Liver (tissue), 9 donors: ENCODE results near the gene PTPRC. TPM values are rescaled to one million over a fixed set of nuclear protein-coding genes. Genes with fewer than 3 reads are reported as not detected.

ENCODE experiments used
- DNase-seq: peaks from one replicate; pipeline ENCODE4 v3.0.0-alpha.2; 2017; ENCODE audit warnings: low spot score
- H3K27ac ChIP-seq, 2 donors: one replicate each; pipeline ENCODE4 v1.7.0; 2013; ENCODE audit warnings: inconsistent platforms in 2 of 2, low read length in 2 of 2, control low read depth in 1 of 2, low read depth in 1 of 2, mild to moderate bottlenecking in 1 of 2
- H3K27me3 ChIP-seq, 4 donors: one replicate each; pipeline versions ENCODE4 v1.6.1 to v1.7.0; 2013; ENCODE audit warnings: low read length in 3 of 4, inconsistent platforms in 1 of 4, mild to moderate bottlenecking in 1 of 4, moderate library complexity in 1 of 4; ENCODE audit not compliant: control insufficient read depth in 4 of 4, insufficient read depth in 4 of 4
- H3K36me3 ChIP-seq, 4 donors: one replicate each; pipeline versions ENCODE4 v1.6.1 to v1.7.0; 2013; ENCODE audit warnings: low read length in 3 of 4, mild to moderate bottlenecking in 3 of 4, low read depth in 1 of 4, moderate library complexity in 1 of 4; ENCODE audit not compliant: control insufficient read depth in 4 of 4, insufficient read depth in 3 of 4
- H3K4me1 ChIP-seq, 4 donors: one replicate each; pipeline versions ENCODE4 v1.6.1 to v1.7.0; 2013; ENCODE audit warnings: low read length in 3 of 4, mild to moderate bottlenecking in 3 of 4, moderate library complexity in 1 of 4; ENCODE audit not compliant: control insufficient read depth in 4 of 4, insufficient read depth in 4 of 4
- H3K4me3 ChIP-seq, 3 donors: one replicate each; pipeline versions ENCODE4 v1.6.1 to v1.7.0; 2013; ENCODE audit warnings: low read length in 3 of 3, control low read depth in 1 of 3, low read depth in 1 of 3, mild to moderate bottlenecking in 1 of 3
- H3K9ac ChIP-seq, 2 donors: one replicate each; pipeline ENCODE4 v1.7.0; 2013; ENCODE audit warnings: low read length in 2 of 2, mild to moderate bottlenecking in 2 of 2, moderate library complexity in 2 of 2, control low read depth in 1 of 2, low read depth in 1 of 2
- H3K9me3 ChIP-seq, 4 donors: one replicate each; pipeline versions ENCODE4 v1.6.1 to v1.7.0; 2013; ENCODE audit warnings: low read length in 3 of 4; ENCODE audit not compliant: control insufficient read depth in 4 of 4
- ATF3 ChIP-seq: IDR thresholded peaks from 2 replicates; pipeline ENCODE4 v1.6.1; 2016; ENCODE audit warnings: antibody characterized with exemption
- EGR1 ChIP-seq, 2 donors: IDR thresholded peaks; 2 replicates each; pipeline ENCODE4 v1.6.1; 2016 to 2018; ENCODE audit warnings: antibody characterized with exemption in 2 of 2, low read depth in 2 of 2
- FOXA1 ChIP-seq: IDR thresholded peaks from 2 replicates; pipeline ENCODE4 v1.6.1; 2016; ENCODE audit warnings: antibody characterized with exemption
- FOXA2 ChIP-seq: IDR thresholded peaks from 2 replicates; pipeline ENCODE4 v1.6.1; 2016; ENCODE audit warnings: antibody characterized with exemption
- GABPA ChIP-seq, 2 donors: IDR thresholded peaks in 1 of 2; conservative IDR thresholded peaks in 1 of 2; 2 replicates each; pipeline ENCODE4 v1.6.1; 2016; ENCODE audit warnings: antibody characterized with exemption in 2 of 2, mild to moderate bottlenecking in 1 of 2, moderate library complexity in 1 of 2
- HNF4A ChIP-seq, 2 donors: conservative IDR thresholded peaks; 2 replicates each; pipeline ENCODE4 v1.6.1; 2016; ENCODE audit warnings: antibody characterized with exemption in 2 of 2, mild to moderate bottlenecking in 2 of 2
- HNF4G ChIP-seq: IDR thresholded peaks from 2 replicates; pipeline ENCODE4 v1.6.1; 2016; ENCODE audit warnings: antibody characterized with exemption
- JUND ChIP-seq, 2 donors: IDR thresholded peaks; 2 replicates each; pipeline ENCODE4 v1.6.1; 2016; ENCODE audit warnings: antibody characterized with exemption in 2 of 2
- MAX ChIP-seq: IDR thresholded peaks from 2 replicates; pipeline ENCODE4 v1.6.1; 2016; ENCODE audit warnings: antibody characterized with exemption
- NR2F2 ChIP-seq: IDR thresholded peaks from 2 replicates; pipeline ENCODE4 v1.6.1; 2016; ENCODE audit warnings: antibody characterized with exemption
- RAD21 ChIP-seq, 2 donors: IDR thresholded peaks; 2 replicates each; pipeline ENCODE4 v1.6.1; 2016; ENCODE audit warnings: antibody characterized with exemption in 2 of 2, mild to moderate bottlenecking in 2 of 2
- REST ChIP-seq: IDR thresholded peaks from 2 replicates; pipeline ENCODE4 v1.6.1; 2016; ENCODE audit warnings: antibody characterized with exemption, mild to moderate bottlenecking
- RXRA ChIP-seq, 2 donors: IDR thresholded peaks; 2 replicates each; pipeline ENCODE4 v1.6.1; 2017 to 2018; ENCODE audit warnings: antibody characterized with exemption in 2 of 2, mild to moderate bottlenecking in 1 of 2
- SP1 ChIP-seq: IDR thresholded peaks from 2 replicates; pipeline ENCODE4 v1.6.1; 2018; ENCODE audit warnings: antibody characterized with exemption, mild to moderate bottlenecking
- TAF1 ChIP-seq: conservative IDR thresholded peaks from 2 replicates; pipeline ENCODE4 v1.6.1; 2016; ENCODE audit warnings: antibody characterized with exemption, mild to moderate bottlenecking
- YY1 ChIP-seq: IDR thresholded peaks from 2 replicates; pipeline ENCODE4 v1.6.1; 2016; ENCODE audit warnings: antibody characterized with exemption, mild to moderate bottlenecking
- ZBTB33 ChIP-seq: IDR thresholded peaks from 2 replicates; pipeline ENCODE4 v1.6.1; 2016; ENCODE audit warnings: antibody characterized with exemption
- WGBS: extraction: QIAGEN DNeasy Blood & Tissue Kit; methylation state at CpG from one replicate; pipeline ENCODE4 v1.1.7; 2013; 5-methylcytosine and 5-hydroxymethylcytosine counted together
- polyA plus RNA-seq, 2 donors: library from polyadenylated mRNA; stranded (reverse) in 1 of 2; unstranded in 1 of 2; fragments of 200-250 nt in 1 of 2; fragments of >200 nt in 1 of 2; fragmentation: Nextera tagmentation in 1 of 2; extraction: Ambion mirVana in 1 of 2; gene quantifications; one replicate each; pipeline versions ENCODE4 v1.2.1 to v1.2.3, GENCODE V29; 2013 to 2015
- total RNA-seq, 2 donors: library from RNA; depleted of rRNA; stranded (reverse); fragments of >200 nt; gene quantifications; one replicate each; pipeline ENCODE4 v1.2.3, GENCODE V29; 2014
- TF ChIP-seq, protein P1 (sequence below): fragments of 150-350 bp; IDR thresholded peaks from 2 replicates; pipeline ENCODE4 v1.5.1; 2017; ENCODE audit warnings: improper control_type of control experiment, low read depth, low read length; ENCODE audit not compliant: missing input control
- donor health status: healthy.
- donor health status: healthy.
- donor health status: healthy.
- donor health status: healthy.
- donor health status: healthy.

Gene PTPRC
- total and polyA plus RNA-seq, 4 donors: 5.8 to 34.1 (median 16.2) TPM

DNA sequence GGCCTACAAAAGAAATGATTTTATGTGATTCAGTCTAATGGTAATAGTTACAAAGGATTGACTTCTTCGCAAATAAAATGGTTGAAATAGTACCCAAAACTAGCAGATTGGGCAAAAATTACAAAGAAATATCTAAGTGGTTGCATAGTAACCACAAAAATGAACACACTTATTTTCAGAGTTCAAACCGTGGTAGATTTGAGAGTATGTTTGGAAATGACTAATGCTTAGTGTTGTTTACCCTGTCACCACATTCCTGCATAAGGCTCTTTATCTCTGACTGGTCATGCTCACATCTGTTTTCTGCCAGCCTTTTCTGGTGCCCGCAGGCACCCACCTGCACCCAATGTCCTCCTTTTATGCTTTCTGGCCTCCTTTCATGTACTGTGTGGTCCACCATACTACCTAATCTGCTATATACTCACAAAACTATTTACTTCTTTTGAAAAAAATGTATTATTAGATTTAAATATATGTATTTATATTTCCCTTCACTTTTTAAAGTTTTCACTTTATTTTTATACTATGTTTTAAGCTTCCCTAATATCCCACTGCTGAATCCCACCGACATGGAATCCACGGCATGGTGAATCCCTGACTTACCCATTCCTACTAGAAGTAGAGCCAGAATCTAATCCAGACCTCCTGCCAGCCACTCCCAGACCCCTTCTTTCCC is 30.3 kb downstream of the PTPRC start:
- TF ChIP-seq JUND (IDR thresholded peaks at IDR 0.05) (no peak), FOXA1 (no peak), TAF1 (no peak), NR2F2 (no peak), ATF3 (no peak), FOXA2 (no peak), HNF4G (no peak), RXRA (IDR thresholded peaks at IDR 0.05) (no peak), GABPA (IDR thresholded peaks at IDR 0.05 in 1 of 2, conservative IDR thresholded peaks at IDR 0.05 in 1 of 2) (no peak), RAD21 (IDR thresholded peaks at IDR 0.05) (no peak), MAX (no peak), HNF4A (conservative IDR thresholded peaks at IDR 0.05) (no peak), ZBTB33 (no peak)
- TF ChIP-seq, protein P1, sequence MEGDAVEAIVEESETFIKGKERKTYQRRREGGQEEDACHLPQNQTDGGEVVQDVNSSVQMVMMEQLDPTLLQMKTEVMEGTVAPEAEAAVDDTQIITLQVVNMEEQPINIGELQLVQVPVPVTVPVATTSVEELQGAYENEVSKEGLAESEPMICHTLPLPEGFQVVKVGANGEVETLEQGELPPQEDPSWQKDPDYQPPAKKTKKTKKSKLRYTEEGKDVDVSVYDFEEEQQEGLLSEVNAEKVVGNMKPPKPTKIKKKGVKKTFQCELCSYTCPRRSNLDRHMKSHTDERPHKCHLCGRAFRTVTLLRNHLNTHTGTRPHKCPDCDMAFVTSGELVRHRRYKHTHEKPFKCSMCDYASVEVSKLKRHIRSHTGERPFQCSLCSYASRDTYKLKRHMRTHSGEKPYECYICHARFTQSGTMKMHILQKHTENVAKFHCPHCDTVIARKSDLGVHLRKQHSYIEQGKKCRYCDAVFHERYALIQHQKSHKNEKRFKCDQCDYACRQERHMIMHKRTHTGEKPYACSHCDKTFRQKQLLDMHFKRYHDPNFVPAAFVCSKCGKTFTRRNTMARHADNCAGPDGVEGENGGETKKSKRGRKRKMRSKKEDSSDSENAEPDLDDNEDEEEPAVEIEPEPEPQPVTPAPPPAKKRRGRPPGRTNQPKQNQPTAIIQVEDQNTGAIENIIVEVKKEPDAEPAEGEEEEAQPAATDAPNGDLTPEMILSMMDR: no peak
- no peaks in the 10 kb centered on the region for H3K27me3 ChIP-seq
- no peak overlapping the region for H3K4me3 ChIP-seq
- H3K9ac ChIP-seq: no peak overlapping the region
- DNase-seq: no peak
- no peak overlapping the region for H3K27ac ChIP-seq
- no peaks in the 10 kb centered on the region for H3K9me3 ChIP-seq
- no peaks in the 10 kb centered on the region for H3K4me1 ChIP-seq
- no peaks in the 10 kb centered on the region for H3K36me3 ChIP-seq
- 76% methylated on average over 5 of the region's 5 CpGs for WGBS

- no peak overlapping the region for H3K9ac ChIP-seq
- H3K36me3 ChIP-seq: no peaks in the 10 kb centered on the region
- no peaks in the 10 kb centered on the region for H3K4me1 ChIP-seq
- H3K27me3 ChIP-seq: no peaks in the 10 kb centered on the region
- no peak for TF ChIP-seq GABPA (IDR thresholded peaks at IDR 0.05 in 1 of 2, conservative IDR thresholded peaks at IDR 0.05 in 1 of 2)
- no peak for TF ChIP-seq HNF4G
- TF ChIP-seq ZBTB33: no peak
- TF ChIP-seq FOXA1: no peak
- TF ChIP-seq RXRA (IDR thresholded peaks at IDR 0.05): no peak
- TF ChIP-seq JUND (IDR thresholded peaks at IDR 0.05): no peak
- TF ChIP-seq SP1: no peak
- TF ChIP-seq TAF1: no peak
- TF ChIP-seq MAX: no peak
- TF ChIP-seq FOXA2: no peak
- TF ChIP-seq RAD21 (IDR thresholded peaks at IDR 0.05): no peak
- no peak for TF ChIP-seq EGR1 (IDR thresholded peaks at IDR 0.05; ENCODE audit: low read depth in 2 of 2)
- no peak for TF ChIP-seq YY1
- no peak for TF ChIP-seq REST
- TF ChIP-seq, protein P1: no peak
- no peaks in the 10 kb centered on the region for H3K9me3 ChIP-seq
- no peak overlapping the region for H3K4me3 ChIP-seq
- no peak overlapping the region for H3K27ac ChIP-seq
- DNase-seq: no peak
- WGBS: 91% methylated on average over 2 of the region's 2 CpGs
Observed at GRCh38 chr1:198669771-198670170, 30.9 kb downstream of the PTPRC start.
